Measurements from ENCODE around the gene GDF7.
"Not testable (repeated sequence)": the region's sequence is repeated elsewhere in the genome, so short reads cannot be mapped to it uniquely, and the experiment has no call there.

DNA sequence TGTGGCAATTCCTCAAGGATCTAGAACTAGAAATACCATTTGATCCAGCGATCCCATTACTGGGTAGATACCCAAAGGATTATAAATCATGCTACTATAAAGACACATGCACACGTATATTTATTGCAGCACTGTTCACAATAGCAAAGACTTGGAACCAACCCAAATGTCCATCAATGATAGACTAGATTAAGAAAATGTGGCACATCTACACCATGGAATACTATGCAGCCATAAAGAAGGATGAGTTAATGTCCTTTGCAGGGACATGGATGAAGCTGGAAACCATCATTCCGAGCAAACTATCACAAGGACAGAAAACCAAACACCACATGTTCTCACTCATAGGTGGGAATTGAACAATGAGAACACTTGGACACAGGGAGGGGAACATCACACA is 49.2 kb downstream of the GDF7 start:
- TF ChIP-seq, protein P1, sequence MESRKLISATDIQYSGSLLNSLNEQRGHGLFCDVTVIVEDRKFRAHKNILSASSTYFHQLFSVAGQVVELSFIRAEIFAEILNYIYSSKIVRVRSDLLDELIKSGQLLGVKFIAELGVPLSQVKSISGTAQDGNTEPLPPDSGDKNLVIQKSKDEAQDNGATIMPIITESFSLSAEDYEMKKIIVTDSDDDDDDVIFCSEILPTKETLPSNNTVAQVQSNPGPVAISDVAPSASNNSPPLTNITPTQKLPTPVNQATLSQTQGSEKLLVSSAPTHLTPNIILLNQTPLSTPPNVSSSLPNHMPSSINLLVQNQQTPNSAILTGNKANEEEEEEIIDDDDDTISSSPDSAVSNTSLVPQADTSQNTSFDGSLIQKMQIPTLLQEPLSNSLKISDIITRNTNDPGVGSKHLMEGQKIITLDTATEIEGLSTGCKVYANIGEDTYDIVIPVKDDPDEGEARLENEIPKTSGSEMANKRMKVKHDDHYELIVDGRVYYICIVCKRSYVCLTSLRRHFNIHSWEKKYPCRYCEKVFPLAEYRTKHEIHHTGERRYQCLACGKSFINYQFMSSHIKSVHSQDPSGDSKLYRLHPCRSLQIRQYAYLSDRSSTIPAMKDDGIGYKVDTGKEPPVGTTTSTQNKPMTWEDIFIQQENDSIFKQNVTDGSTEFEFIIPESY (IDR thresholded peaks at IDR 0.05; ENCODE audit: borderline replicate concordance, low read depth), result not testable (repeated sequence)
- TF ChIP-seq SMC3 (IDR thresholded peaks at IDR 0.05; ENCODE audit: low read depth, low read length); NFIC (IDR thresholded peaks at IDR 0.05; ENCODE audit: borderline replicate concordance); POLR2AphosphoS5 (IDR thresholded peaks at IDR 0.05; ENCODE audit: low read depth, low read length); EP300 (IDR thresholded peaks at IDR 0.05; ENCODE audit: borderline replicate concordance in 1 of 2, low read depth in 1 of 2, low read length in 1 of 2); FOXM1 (IDR thresholded peaks at IDR 0.05; ENCODE audit: low read depth); RXRA (IDR thresholded peaks at IDR 0.05; ENCODE audit: borderline replicate concordance, low read depth): not testable (repeated sequence)
- TF ChIP-seq, protein P2, sequence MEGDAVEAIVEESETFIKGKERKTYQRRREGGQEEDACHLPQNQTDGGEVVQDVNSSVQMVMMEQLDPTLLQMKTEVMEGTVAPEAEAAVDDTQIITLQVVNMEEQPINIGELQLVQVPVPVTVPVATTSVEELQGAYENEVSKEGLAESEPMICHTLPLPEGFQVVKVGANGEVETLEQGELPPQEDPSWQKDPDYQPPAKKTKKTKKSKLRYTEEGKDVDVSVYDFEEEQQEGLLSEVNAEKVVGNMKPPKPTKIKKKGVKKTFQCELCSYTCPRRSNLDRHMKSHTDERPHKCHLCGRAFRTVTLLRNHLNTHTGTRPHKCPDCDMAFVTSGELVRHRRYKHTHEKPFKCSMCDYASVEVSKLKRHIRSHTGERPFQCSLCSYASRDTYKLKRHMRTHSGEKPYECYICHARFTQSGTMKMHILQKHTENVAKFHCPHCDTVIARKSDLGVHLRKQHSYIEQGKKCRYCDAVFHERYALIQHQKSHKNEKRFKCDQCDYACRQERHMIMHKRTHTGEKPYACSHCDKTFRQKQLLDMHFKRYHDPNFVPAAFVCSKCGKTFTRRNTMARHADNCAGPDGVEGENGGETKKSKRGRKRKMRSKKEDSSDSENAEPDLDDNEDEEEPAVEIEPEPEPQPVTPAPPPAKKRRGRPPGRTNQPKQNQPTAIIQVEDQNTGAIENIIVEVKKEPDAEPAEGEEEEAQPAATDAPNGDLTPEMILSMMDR (IDR thresholded peaks at IDR 0.05), result not testable (repeated sequence)
